Neural progenitor cell (in vitro differentiated cells): ENCODE measurements around the gene CAMK2D.

Experiments used
- CTCF ChIP-seq: fragments of 200-600 bp; sonication (generic); IDR thresholded peaks from 2 replicates; pipeline ENCODE4 v1.5.1; 2017; ENCODE audit warnings: antibody characterized with exemption, mild to moderate bottlenecking
- EZH2 ChIP-seq: fragments of 200-600 bp; sonication (generic); IDR thresholded peaks from 2 replicates; pipeline ENCODE4 v1.6.1; 2017; ENCODE audit warnings: antibody characterized with exemption, mild to moderate bottlenecking, moderate library complexity
- EZH2phosphoT487 ChIP-seq: fragments of 200-600 bp; sonication (generic); IDR thresholded peaks from 2 replicates; pipeline ENCODE4 v1.6.1; 2017; ENCODE audit warnings: antibody characterized with exemption

- TF ChIP-seq EZH2 (no peak), CTCF (no peak), EZH2phosphoT487 (no peak)
Measured at GRCh38 chr4:113809311-113809710, 47.8 kb upstream of the CAMK2D start.
